ENCODE measurements around the gene VEZF1.

The VEZF1 gene

GRCh38 chr17:57935833-57936807, 51.9 kb downstream of the VEZF1 start:
- FAIRE-seq (no peak), DNase-seq (ENCODE audit: insufficient read length, low spot score) (no peak)

GRCh38 chr17:57931488-57932137, 56.4 kb downstream of the VEZF1 start:
- DNase-seq (ENCODE audit: insufficient read length, low spot score) = no peak
- peak; percentile 62 for FAIRE-seq

- no peak for DNase-seq (ENCODE audit: insufficient read length, low spot score)
- no peak for FAIRE-seq
Measured at GRCh38 chr17:57930239-57930638, 57.8 kb downstream of the VEZF1 start.

GRCh38 chr17:57929386-57929785, 58.7 kb downstream of the VEZF1 start:
- DNase-seq (ENCODE audit: insufficient read length, low spot score) = no peak
- no peak for FAIRE-seq

GRCh38 chr17:57928928-57929327, 59.1 kb downstream of the VEZF1 start:
- no peak for FAIRE-seq
- no peak for DNase-seq (ENCODE audit: insufficient read length, low spot score)

GRCh38 chr17:57927048-57927723, 60.9 kb downstream of the VEZF1 start:
- peak; percentile 80 for DNase-seq (ENCODE audit: insufficient read length, low spot score)
- FAIRE-seq = peak; percentile 46

- DNase-seq (ENCODE audit: insufficient read length, low spot score) = no peak
- no peak for FAIRE-seq
Measured at GRCh38 chr17:57926723-57927047, 61.4 kb downstream of the VEZF1 start.

GRCh38 chr17:57925361-57925990, 62.6 kb downstream of the VEZF1 start:
- no peak for FAIRE-seq
- no peak for DNase-seq (ENCODE audit: insufficient read length, low spot score)

GRCh38 chr17:57924677-57925076, 63.4 kb downstream of the VEZF1 start:
- no peak for DNase-seq (ENCODE audit: insufficient read length, low spot score)
- no peak for FAIRE-seq

Data from HTR-8/SVneo (cell line).